ENCODE measurements around the gene TIGD6.

Gene TIGD6

DNA sequence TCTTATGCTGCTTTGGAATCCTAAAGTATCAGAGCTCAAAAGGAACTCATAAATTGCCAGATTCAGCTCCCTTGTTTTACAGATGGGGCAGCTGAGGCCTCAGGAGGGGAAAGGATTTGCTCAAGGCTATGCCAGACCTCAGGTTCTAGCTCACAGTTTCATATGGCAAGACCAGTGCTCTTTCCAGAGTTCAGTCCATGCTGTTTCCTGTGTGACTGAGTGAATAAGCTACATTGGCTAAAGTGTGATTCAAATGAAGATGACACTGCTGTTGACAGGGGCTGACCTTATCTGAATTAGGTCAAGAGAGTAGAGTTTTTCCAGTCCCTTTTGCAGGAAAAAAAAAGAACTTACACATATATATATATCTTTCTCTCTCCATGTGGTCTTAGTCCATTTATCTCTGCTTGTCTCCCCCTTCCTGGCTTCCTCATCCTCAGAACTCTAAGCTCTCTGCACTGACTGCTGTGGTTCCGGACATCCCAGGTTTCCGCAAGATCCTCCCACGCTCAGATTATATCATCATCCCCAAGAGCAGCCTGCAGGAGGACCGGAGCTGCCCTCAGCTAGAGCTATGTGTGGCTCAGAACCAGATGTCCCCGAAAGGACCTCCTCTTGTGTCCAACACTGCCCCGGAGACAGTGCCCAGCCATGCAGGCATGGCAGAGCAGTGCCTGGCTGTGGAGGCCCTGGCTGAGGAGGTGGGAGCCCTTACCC, 9.4 kb upstream of the TIGD6 start:
- no peak for TF ChIP-seq CTCF (IDR thresholded peaks at IDR 0.05; ENCODE audit: borderline replicate concordance, control extremely low read depth, extremely low read depth, insufficient read depth, missing control alignments)
- DNase-seq (ENCODE audit: low spot score): no peak
- in situ Hi-C loops (cut with MboI; ENCODE audit: low sequenced_read_pairs, unreplicated experiment): no loop called here

- in situ Hi-C loops (cut with MboI; ENCODE audit: low sequenced_read_pairs, unreplicated experiment): no loop called here
- no peak for TF ChIP-seq CTCF (IDR thresholded peaks at IDR 0.05; ENCODE audit: borderline replicate concordance, control extremely low read depth, extremely low read depth, insufficient read depth, missing control alignments)
- no peak for DNase-seq (ENCODE audit: low spot score)
Observed at GRCh38 chr5:150007050-150007449, 6.6 kb upstream of the TIGD6 start.

- TF ChIP-seq CTCF (IDR thresholded peaks at IDR 0.05; ENCODE audit: borderline replicate concordance, control extremely low read depth, extremely low read depth, insufficient read depth, missing control alignments): no peak
- DNase-seq (ENCODE audit: low spot score): no peak
- in situ Hi-C loops (cut with MboI; ENCODE audit: low sequenced_read_pairs, unreplicated experiment): no loop called here
Observed at GRCh38 chr5:150006318-150006717, 5.9 kb upstream of the TIGD6 start.

DNA sequence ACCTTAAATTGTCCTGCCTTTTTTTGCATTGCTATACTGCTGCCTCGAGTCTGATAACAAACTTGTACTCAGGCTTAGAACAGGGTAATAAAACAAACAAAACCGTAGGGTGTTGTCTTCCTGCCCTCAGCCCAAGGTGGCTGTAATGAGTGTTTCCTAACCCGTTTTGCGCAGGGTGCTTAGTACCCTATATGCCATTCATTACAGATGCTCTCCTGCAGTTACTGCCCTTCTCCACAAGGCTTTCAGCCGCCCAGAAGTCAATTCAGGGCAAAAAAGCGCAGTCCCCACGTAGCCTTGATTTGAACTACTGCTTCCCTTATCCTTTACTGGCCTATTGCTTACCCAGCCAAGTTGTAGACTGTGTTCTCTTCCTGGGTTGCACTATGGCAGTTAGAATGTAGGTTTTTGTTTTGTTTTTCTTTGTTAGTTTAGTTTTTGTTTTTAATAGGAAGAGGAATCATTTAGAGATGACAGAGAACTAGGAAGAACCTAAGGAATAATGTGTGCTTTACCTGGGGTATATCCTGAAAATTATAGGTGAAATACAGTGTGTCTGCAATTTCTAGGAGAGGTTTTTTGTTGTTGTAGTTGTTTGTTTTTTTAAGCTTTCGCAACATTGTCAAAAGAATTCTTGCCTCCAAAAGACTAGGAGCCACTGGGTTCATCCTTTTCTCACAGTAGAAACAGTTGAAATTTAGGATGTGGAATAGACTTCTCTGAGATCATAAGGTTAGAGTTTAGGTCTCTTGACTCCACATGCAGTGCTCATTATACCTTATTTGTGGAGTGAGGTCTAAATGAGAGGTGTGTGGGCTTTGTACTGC, 1.4 kb upstream of the TIGD6 start:
- peak; percentile 15 for TF ChIP-seq CTCF (IDR thresholded peaks at IDR 0.05; ENCODE audit: borderline replicate concordance, control extremely low read depth, extremely low read depth, insufficient read depth, missing control alignments)
- in situ Hi-C loops (cut with MboI; ENCODE audit: low sequenced_read_pairs, unreplicated experiment): loop anchor here (5.0 kb wide), 1 partner anchor 365 kb away; no protein-coding TSS in a partner anchor
- peak; percentile 73 for DNase-seq (ENCODE audit: low spot score)

GRCh38 chr5:150000990-150001659, 671 bp upstream of the TIGD6 start:
- TF ChIP-seq CTCF (IDR thresholded peaks at IDR 0.05; ENCODE audit: borderline replicate concordance, control extremely low read depth, extremely low read depth, insufficient read depth, missing control alignments): no peak
- DNase-seq (ENCODE audit: low spot score): peak; percentile 41
- in situ Hi-C loops (cut with MboI; ENCODE audit: low sequenced_read_pairs, unreplicated experiment): loop anchor here (5.0 kb wide), 1 partner anchor 364 kb away; no protein-coding TSS in a partner anchor

GRCh38 chr5:149999866-150000255, 593 bp downstream of the TIGD6 start:
- no peak for DNase-seq (ENCODE audit: low spot score)
- in situ Hi-C loops (cut with MboI; ENCODE audit: low sequenced_read_pairs, unreplicated experiment): loop anchor here (5.0 kb wide), 1 partner anchor 363 kb away; no protein-coding TSS in a partner anchor
- no peak for TF ChIP-seq CTCF (IDR thresholded peaks at IDR 0.05; ENCODE audit: borderline replicate concordance, control extremely low read depth, extremely low read depth, insufficient read depth, missing control alignments)

Measured in GM13976 (cell line).